Endodermal cell (in vitro differentiated cells): ENCODE results near the gene HOXB2. TPM values are rescaled to one million over a fixed set of nuclear protein-coding genes. Genes with fewer than 3 reads are reported as not detected.

Experiments
- DNase-seq: peaks from one replicate; pipeline ENCODE4 v3.0.0-alpha.2; 2017
- H3K27ac ChIP-seq: 2 replicates; pipeline ENCODE4 v1.5.1; 2013; ENCODE audit warnings: mild to moderate bottlenecking, low read depth, low read length, moderate library complexity
- H3K27me3 ChIP-seq: 2 replicates; pipeline ENCODE4 v1.6.1; 2013; ENCODE audit warnings: mild to moderate bottlenecking, low read length, moderate library complexity; ENCODE audit not compliant: insufficient read depth, control insufficient read depth, poor library complexity, severe bottlenecking
- H3K36me3 ChIP-seq: 2 replicates; pipeline ENCODE4 v1.7.0; 2013; ENCODE audit warnings: mild to moderate bottlenecking, low read length, moderate library complexity; ENCODE audit not compliant: control insufficient read depth, insufficient read depth
- H3K4me1 ChIP-seq: one replicate; pipeline ENCODE4 v1.7.0; 2013; ENCODE audit warnings: low read length; ENCODE audit not compliant: control insufficient read depth, insufficient read depth
- H3K4me3 ChIP-seq: 2 replicates; pipeline ENCODE4 v1.5.1; 2013; ENCODE audit warnings: mild to moderate bottlenecking, low read length, moderate library complexity
- H3K9ac ChIP-seq: 2 replicates; pipeline ENCODE4 v1.6.1; 2013; ENCODE audit warnings: mild to moderate bottlenecking, low read length, moderate library complexity; ENCODE audit not compliant: poor library complexity, severe bottlenecking; ENCODE audit errors: extremely low read depth
- H3K9me3 ChIP-seq: 2 replicates; pipeline ENCODE4 v1.6.1; 2013; ENCODE audit warnings: mild to moderate bottlenecking, low read length, moderate library complexity; ENCODE audit not compliant: control insufficient read depth
- H3K27ac Mint-ChIP-seq: 2 replicates; pipeline ENCODE4 v1.8.0; 2020; ENCODE audit warnings: mixed read lengths
- H3K27me3 Mint-ChIP-seq: 2 replicates; pipeline ENCODE4 v1.8.0; 2021; ENCODE audit warnings: mild to moderate bottlenecking, mixed read lengths; ENCODE audit not compliant: insufficient read depth
- H3K36me3 Mint-ChIP-seq: 2 replicates; pipeline ENCODE4 v1.8.0; 2020; ENCODE audit warnings: low read depth, mixed read lengths
- H3K4me1 Mint-ChIP-seq: 2 replicates; pipeline ENCODE4 v1.8.0; 2020; ENCODE audit warnings: mixed read lengths
- H3K4me3 Mint-ChIP-seq: 2 replicates; pipeline ENCODE4 v1.8.0; 2020; ENCODE audit warnings: mild to moderate bottlenecking, moderate library complexity, mixed read lengths
- H3K9me3 Mint-ChIP-seq: 2 replicates; pipeline ENCODE4 v1.8.0; 2020; ENCODE audit warnings: mild to moderate bottlenecking, mixed read lengths
- CTCF ChIP-seq: fragments of 200-600 bp; sonication (generic); conservative IDR thresholded peaks from 2 replicates; pipeline ENCODE4 v1.5.0; 2021; ENCODE audit warnings: antibody characterized with exemption, mild to moderate bottlenecking
- WGBS, 2 experiments: methylation state at CpG; one replicate each; pipeline versions ENCODE4 v1.1.5 to v1.1.7; 2013; ENCODE audit warnings: missing lambda C conversion rate in 2 of 2, mixed read lengths in 1 of 2; ENCODE audit not compliant: insufficient coverage in 1 of 2, insufficient read length in 1 of 2; 5-methylcytosine and 5-hydroxymethylcytosine counted together
- total RNA-seq, 2 donors: library from RNA; stranded (reverse); fragmentation: NEBNext Ultra II Directional in 1 of 2; extraction: Animal tissue kit (Norgen Biotek cat#: 25700) in 1 of 2; gene quantifications; 2 replicates in 1 of 2; 3 replicates in 1 of 2; pipeline ENCODE4 v1.2.1, GENCODE V29; 2021

HOXB2 gene
- total RNA-seq, 2 donors from 2014 or later: 0.22 TPM; not detected in 1

- Histone ChIP-seq H3K9ac (no peak overlapping the region), H3K4me1 (peaks cover 16% of the 10 kb centered on the region), H3K36me3 (no peaks in the 10 kb centered on the region), H3K27ac (no peak overlapping the region), H3K27me3 (no peaks in the 10 kb centered on the region), H3K9me3 (no peaks in the 10 kb centered on the region), H3K4me3 (peak overlapping the region; percentile 12)
- 69 to 80% methylated on average over 1 to 6 of the region's 6 CpGs for WGBS, 2 experiments
- Mint-ChIP-seq H3K9me3 (no peaks in the 10 kb centered on the region), H3K4me3 (no peak overlapping the region), H3K27ac (no peak overlapping the region), H3K4me1 (peaks cover 25% of the 10 kb centered on the region), H3K27me3 (peaks cover 78% of the 10 kb centered on the region), H3K36me3 (no peaks in the 10 kb centered on the region)
- no peak for TF ChIP-seq CTCF
- DNase-seq: peak; percentile 73
These were observed 31.0 kb downstream of the HOXB2 start for GRCh38 chr17:48513666-48514455.

GRCh38 chr17:48513097-48513496, 31.8 kb downstream of the HOXB2 start:
- Mint-ChIP-seq H3K27ac (no peak overlapping the region), H3K4me3 (no peak overlapping the region), H3K27me3 (peaks cover 78% of the 10 kb centered on the region), H3K9me3 (no peaks in the 10 kb centered on the region), H3K36me3 (no peaks in the 10 kb centered on the region), H3K4me1 (peaks cover 25% of the 10 kb centered on the region)
- WGBS, 2 experiments: 85 to 100% methylated on average over 2 to 7 of the region's 7 CpGs
- Histone ChIP-seq H3K4me3 (no peak overlapping the region), H3K27me3 (peaks cover 5% of the 10 kb centered on the region), H3K9me3 (no peaks in the 10 kb centered on the region), H3K36me3 (no peaks in the 10 kb centered on the region), H3K9ac (no peak overlapping the region), H3K4me1 (peaks cover 16% of the 10 kb centered on the region), H3K27ac (no peak overlapping the region)
- TF ChIP-seq CTCF: no peak
- DNase-seq: peak; percentile 51

- WGBS, 2 experiments: 93 to 94% methylated on average over 4 to 5 of the region's 7 CpGs
- no peak for TF ChIP-seq CTCF
- peaks cover 23% of the 10 kb centered on the region for H3K27me3 ChIP-seq
These were observed 33.9 kb downstream of the HOXB2 start for GRCh38 chr17:48510761-48511604.

More at GRCh38 chr17:48510761-48511604, 33.9 kb downstream of the HOXB2 start:
- no peak overlapping the region for H3K9ac ChIP-seq
- H3K4me3 ChIP-seq: no peak overlapping the region
- Mint-ChIP-seq H3K9me3 (no peaks in the 10 kb centered on the region), H3K27ac (no peak overlapping the region), H3K27me3 (peaks cover 83% of the 10 kb centered on the region), H3K4me3 (no peak overlapping the region), H3K36me3 (no peaks in the 10 kb centered on the region), H3K4me1 (peaks cover 18% of the 10 kb centered on the region)
- no peaks in the 10 kb centered on the region for H3K36me3 ChIP-seq
- no peaks in the 10 kb centered on the region for H3K9me3 ChIP-seq
- no peak overlapping the region for H3K27ac ChIP-seq
- peaks cover 11% of the 10 kb centered on the region for H3K4me1 ChIP-seq
- no peak for DNase-seq
